GM21576 (cell line): ENCODE data around the gene KLHL11.
A peak's percentile ranks its signal among the peaks of the same experiment; 100 is the strongest.

Experiments
- ATAC-seq: cut with Tn5 transposase; IDR thresholded peaks from one replicate; pipeline ENCODE4 v1.9.1; 2021; ENCODE audit warnings: mild to moderate bottlenecking, moderate library complexity; ENCODE audit not compliant: unreplicated experiment

The KLHL11 gene

DNA sequence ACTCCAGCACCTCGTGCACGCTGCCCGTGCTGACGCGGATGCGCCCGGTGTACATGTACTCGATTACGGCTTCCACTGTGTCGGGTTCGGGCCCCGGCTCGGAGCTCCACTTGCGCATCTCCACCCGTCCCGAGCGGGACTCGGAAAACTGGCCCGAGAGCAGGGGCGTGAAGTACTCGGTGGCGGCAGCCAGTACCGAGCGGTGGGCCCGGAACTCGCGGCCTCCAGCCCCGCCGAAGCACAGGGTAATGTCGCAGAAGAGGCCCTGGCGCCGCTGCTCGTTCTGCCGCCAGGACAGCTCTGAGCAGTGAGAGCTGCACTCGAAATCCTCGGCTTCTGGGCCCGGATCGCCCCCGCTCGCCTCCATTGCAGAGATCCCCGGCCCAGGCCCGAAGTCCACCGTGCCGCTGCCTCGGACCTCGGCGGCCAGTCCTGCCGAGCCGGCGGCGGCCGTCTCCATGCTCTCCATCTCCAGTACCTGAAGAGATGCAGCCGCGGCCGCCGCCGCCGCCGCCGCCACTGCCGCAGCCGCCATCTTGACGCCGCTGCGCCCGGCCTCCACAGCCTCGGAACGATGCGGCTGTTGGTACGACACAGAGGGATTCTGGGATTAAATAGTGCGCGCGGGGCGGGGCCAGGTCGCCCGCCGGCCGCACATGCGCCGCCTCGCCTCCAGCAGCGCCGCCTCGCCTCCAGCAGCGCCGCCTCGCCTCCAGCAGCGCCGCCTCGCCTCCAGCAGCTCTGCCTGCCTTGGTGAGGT is at the start of gene KLHL11:
KLHL11 (minus strand) TSS at position 588 of the 760 bp plus-strand sequence; CDS start at position 535, 53 bp downstream.
- peak; percentile 77 for ATAC-seq

DNA sequence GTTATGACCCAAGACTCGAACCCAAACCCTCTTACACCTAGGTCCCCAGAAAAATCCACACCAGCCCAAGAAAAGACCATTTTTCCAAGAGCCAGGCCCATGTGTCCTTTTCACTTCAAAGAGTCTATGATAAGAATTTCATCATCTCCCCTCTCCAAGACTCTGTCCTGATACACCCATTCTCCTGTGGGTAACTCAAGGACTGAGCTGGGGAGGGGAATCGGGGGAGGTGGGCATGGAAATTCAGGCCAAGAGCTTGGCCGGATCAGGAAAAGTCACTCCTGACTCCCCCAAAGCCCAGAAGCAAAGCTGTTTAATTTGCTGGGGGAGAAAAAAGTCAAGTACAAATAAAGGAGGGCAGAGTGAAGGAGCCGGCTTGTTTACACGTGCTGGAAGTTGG is 49.8 kb upstream of the KLHL11 start:
- ATAC-seq, result no peak

GRCh38 chr17:41914358-41914766 is 49.1 kb upstream of the KLHL11 start:
- ATAC-seq, result no peak

- ATAC-seq, result no peak
These were observed 48.6 kb upstream of the KLHL11 start for GRCh38 chr17:41913798-41914197.

GRCh38 chr17:41912925-41913324 is 47.7 kb upstream of the KLHL11 start:
- no peak for ATAC-seq

- ATAC-seq, result no peak
These were observed 45.6 kb upstream of the KLHL11 start for GRCh38 chr17:41910701-41911391.

DNA sequence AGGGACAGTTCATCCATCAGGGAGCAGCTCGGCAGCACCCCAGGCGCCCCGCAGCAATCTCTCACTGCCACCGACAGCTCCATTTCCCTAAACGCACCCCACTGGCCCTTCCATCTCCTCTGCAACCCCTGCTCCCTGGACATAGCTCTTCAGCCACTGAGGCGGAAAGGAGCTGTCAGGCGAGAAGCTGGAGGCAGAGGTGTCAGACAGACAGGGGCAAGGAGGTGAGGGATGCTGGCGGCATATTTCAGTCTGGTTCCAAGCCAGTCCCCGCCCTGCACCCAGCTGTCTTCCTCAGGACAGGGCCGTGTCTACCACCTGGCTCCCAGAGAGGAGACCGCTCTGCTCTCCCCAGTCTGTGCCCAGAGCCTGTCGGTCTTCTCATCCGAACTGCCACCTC is 43.9 kb upstream of the KLHL11 start:
- ATAC-seq, result no peak

- ATAC-seq, result no peak
These were observed 42.7 kb upstream of the KLHL11 start for GRCh38 chr17:41907633-41908539.

GRCh38 chr17:41907185-41907556 is 41.9 kb upstream of the KLHL11 start:
- ATAC-seq, result no peak

DNA sequence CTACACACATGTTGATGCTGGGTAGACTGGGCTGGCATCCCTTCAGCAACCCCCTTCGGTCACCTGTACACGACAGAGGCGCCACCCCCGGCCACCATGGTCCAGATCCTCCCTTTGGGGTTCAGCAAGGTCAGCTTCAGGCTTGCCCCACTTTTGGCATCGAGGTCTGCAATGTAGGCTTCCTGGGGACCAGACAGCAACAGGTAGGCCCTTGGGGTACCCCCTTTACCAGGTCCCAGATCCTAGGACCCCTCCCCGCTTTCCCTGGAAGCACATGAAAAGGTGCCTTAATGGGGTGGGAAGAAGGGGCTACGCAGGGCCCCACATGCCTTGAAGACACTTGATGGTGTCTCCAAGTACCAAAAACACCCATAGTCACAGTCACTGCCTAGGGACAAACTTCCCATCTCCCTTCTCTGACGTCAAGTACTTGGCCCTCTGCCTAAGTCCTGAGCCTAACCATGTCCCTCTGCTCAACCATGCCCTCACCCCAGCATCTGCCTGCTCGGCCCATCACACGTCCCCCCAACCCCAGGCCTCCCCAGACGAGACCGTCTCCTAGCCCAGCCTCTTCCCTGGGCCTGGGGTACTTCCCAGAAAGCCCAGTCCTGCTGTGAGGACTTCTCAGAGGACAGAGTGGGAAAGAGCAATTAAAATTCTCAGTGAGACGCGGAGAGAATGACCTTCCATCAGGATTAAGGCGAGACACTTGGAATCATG is 41.4 kb upstream of the KLHL11 start:
- ATAC-seq, result no peak

GRCh38 chr17:41905172-41905571 is 39.9 kb upstream of the KLHL11 start:
- no peak for ATAC-seq

DNA sequence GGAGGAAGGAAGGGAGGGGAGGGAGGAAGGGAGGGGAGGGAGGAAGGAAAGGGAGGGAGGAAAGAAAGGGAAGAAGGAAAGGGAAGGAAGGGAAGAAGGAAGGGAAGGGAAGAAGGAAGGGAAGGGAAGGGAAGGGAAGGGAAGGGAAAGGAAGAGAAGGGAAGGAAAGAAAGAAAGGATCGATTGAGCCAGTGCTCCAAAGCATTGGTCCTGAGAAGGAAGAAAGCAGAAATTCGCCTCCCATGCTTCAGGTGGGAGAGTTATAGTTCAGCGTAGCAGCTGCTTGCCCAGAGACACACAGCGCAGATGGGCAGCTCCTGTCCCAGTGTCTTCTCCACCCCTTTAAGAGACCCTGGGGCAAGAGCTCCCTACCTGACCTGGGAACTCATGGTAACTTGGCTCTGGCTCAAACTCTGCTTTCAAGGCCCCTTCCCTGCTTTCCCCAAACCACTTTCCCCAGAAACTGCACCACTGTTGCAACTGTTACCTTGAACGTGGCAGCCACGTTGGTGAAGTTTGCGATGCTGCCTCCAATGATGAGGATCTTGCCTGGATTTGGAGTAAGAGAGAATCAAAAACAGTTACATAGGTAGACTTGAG is 39.1 kb upstream of the KLHL11 start:
- no peak for ATAC-seq

DNA sequence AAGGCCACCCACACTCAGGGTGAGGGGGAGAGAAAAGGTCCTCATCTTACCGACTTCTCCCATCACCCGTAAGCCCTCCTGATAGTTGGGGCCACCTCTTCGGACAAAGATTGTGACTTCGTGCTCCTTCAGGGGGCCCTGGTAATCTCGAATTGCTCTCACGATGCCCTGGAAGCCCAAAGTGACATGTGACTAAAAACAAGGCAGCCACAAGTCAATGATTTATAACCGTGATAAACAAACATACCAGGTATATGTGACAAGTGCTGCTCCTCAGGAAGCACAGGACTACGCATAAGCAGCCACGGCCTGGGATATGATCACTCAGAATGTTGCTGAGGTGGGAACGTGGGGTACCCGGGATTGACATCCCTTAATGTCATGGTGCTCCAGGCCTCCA is 36.4 kb upstream of the KLHL11 start:
- no peak for ATAC-seq

- ATAC-seq, result no peak
These were observed 31.5 kb upstream of the KLHL11 start for GRCh38 chr17:41896726-41897125.

DNA sequence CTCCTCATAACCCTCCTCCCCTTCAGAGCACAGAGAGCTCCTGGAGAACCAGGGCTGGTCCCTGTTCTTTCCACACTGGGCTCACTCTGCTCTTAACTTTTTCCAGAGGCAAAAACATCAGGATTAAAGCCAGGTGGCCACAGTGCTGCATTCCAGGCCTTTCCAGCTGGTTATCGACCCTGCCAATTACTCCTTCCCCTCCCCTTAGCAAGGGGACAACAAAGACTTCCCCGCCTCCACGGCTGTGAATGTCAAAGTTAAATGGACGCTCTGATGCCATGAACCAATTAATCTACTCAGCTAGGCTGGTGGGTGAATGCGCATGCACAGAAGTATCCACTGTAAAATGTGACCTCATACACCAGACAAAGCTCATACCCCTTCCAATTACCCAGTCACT is 30.4 kb upstream of the KLHL11 start:
- ATAC-seq, result no peak

- no peak for ATAC-seq
These were observed 29.6 kb upstream of the KLHL11 start for GRCh38 chr17:41894791-41895331.

DNA sequence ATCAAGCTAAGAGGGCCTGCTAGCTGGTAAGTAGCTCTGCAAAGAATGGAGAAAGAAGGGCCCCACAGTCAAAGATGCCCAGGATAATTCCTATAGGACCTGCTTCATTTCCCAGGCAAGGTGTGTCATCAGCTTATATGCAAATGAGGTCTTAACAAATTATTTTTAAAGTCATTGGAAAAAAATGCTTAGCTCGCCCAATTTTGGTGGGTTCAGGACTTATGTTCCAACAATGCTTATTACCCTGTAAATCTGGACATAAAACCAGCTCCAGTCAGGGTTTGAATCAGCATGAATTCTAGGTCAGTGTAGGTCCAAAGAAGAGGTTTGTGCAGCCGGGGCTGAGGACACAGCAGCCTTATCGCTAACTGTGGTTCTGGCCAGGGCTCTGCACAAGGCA is 28.2 kb upstream of the KLHL11 start:
- no peak for ATAC-seq

DNA sequence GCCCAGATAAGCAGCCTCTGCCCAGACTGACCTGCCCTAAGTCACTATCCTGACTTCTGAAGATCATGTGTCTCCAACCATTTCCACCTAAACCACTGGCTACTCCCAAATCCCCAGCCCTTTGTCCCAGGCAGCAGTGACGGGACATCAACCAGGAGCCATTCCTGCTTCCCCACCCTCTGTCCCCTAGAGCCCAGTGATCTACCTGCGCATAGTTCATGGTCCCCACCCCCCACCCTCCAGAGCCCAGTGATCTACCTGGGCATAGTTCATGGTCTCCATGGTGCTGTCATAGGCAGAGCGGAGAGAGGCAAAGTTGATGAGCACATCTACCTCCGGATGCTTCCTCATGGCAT is 26.8 kb upstream of the KLHL11 start:
- no peak for ATAC-seq

- ATAC-seq, result no peak
These were observed 26.2 kb upstream of the KLHL11 start for GRCh38 chr17:41891135-41892020.
